DND-41 (cell line): ENCODE results near the gene CEP290.

ENCODE experiments used
- ATAC-seq: fragments of 200-7000 bp; cut with Tn5 transposase; 3 replicates; pipeline ENCODE4 v1.9.1; 2021; ENCODE audit warnings: low read depth; ENCODE audit not compliant: insufficient read depth
- DNase-seq: peaks from one replicate; pipeline ENCODE4 v3.0.0-alpha.2; 2020
- H2AFZ ChIP-seq: 2 replicates; pipeline ENCODE4 v1.6.0; 2012; ENCODE audit warnings: low read depth, low read length
- H3K27ac ChIP-seq: 2 replicates; pipeline ENCODE4 v1.5.1; 2012; ENCODE audit warnings: low read length, inconsistent platforms
- H3K27me3 ChIP-seq: fragments of 200-600 bp; sonication (generic); 2 replicates; pipeline ENCODE4 v1.6.0; 2012; ENCODE audit warnings: low read length, mild to moderate bottlenecking, inconsistent platforms; ENCODE audit not compliant: insufficient read depth, poor library complexity
- H3K36me3 ChIP-seq: 2 replicates; pipeline ENCODE4 v1.5.1; 2012; ENCODE audit warnings: low read length, inconsistent platforms; ENCODE audit not compliant: insufficient read depth
- H3K4me1 ChIP-seq: 2 replicates; pipeline ENCODE4 v1.5.1; 2012; ENCODE audit warnings: mild to moderate bottlenecking, low read length; ENCODE audit not compliant: insufficient read depth
- H3K4me2 ChIP-seq: 2 replicates; pipeline ENCODE4 v1.6.0; 2012; ENCODE audit warnings: mild to moderate bottlenecking, moderate library complexity, low read length, inconsistent platforms; ENCODE audit not compliant: insufficient read depth
- H3K4me3 ChIP-seq, 2 experiments: fragments of 200-600 bp in 1 of 2; shearing (Covaris generic) in 1 of 2; 2 replicates each; pipeline ENCODE4 v1.5.1; 2012 to 2016; ENCODE audit warnings: inconsistent platforms in 2 of 2, low read length in 2 of 2, mild to moderate bottlenecking in 2 of 2, low read depth in 1 of 2, moderate library complexity in 1 of 2
- H3K79me2 ChIP-seq: 2 replicates; pipeline ENCODE4 v1.6.0; 2012; ENCODE audit warnings: low read length, inconsistent platforms; ENCODE audit not compliant: insufficient read depth
- H3K9ac ChIP-seq: 2 replicates; pipeline ENCODE4 v1.6.0; 2012; ENCODE audit warnings: low read depth, mild to moderate bottlenecking, inconsistent platforms, low read length, moderate library complexity
- H3K9me3 ChIP-seq: 2 replicates; pipeline ENCODE4 v1.5.1; 2012; ENCODE audit warnings: low read length, moderate library complexity, mild to moderate bottlenecking, inconsistent platforms; ENCODE audit not compliant: insufficient read depth, severe bottlenecking
- H4K20me1 ChIP-seq: 2 replicates; pipeline ENCODE4 v1.6.0; 2012; ENCODE audit warnings: low read length; ENCODE audit not compliant: insufficient read depth
- EZH2 ChIP-seq: IDR thresholded peaks from 3 replicates; pipeline ENCODE4 v1.6.1; 2012; ENCODE audit warnings: borderline replicate concordance, low read depth, mild to moderate bottlenecking, moderate library complexity, low read length, inconsistent platforms; ENCODE audit not compliant: severe bottlenecking
- TF ChIP-seq, protein P1 (sequence below): IDR thresholded peaks from 2 replicates; pipeline ENCODE4 v1.5.1; 2012; ENCODE audit warnings: borderline replicate concordance, low read length, moderate library complexity, mild to moderate bottlenecking; ENCODE audit not compliant: poor library complexity, severe bottlenecking; ENCODE audit errors: extremely low read depth

CEP290 gene

DNA sequence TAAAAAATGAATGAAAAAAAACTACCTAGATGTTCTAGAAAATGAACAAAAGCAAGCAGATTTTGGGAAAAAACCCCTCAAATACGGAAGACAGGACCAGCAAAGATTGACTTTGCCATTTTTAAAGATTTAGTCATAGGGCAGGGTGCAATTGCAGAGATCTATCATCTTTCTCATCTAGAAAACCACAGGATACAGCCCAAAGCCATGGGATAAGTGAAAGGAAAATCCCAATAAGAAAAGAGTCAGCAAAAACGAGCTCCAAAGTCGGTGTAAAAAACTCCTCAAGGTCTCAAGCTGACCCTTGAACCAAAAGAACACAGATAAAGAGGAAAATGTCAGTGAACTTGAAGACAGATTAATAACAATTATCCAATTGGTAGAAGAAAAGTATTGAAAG lies 28.0 kb downstream of the CEP290 start:
- Histone ChIP-seq H4K20me1 (no peaks in the 10 kb centered on the region), H2AFZ (no peak overlapping the region), H3K27me3 (no peaks in the 10 kb centered on the region), H3K4me1 (no peaks in the 10 kb centered on the region), H3K9ac (no peak overlapping the region), H3K36me3 (peaks cover 69% of the 10 kb centered on the region), H3K4me2 (no peak overlapping the region), H3K79me2 (no peaks in the 10 kb centered on the region), H3K4me3 (no peak overlapping the region), H3K9me3 (no peaks in the 10 kb centered on the region), H3K27ac (no peak overlapping the region)
- DNase-seq (no peak), ATAC-seq (no peak)
- no peak for TF ChIP-seq EZH2
- TF ChIP-seq, protein P1, sequence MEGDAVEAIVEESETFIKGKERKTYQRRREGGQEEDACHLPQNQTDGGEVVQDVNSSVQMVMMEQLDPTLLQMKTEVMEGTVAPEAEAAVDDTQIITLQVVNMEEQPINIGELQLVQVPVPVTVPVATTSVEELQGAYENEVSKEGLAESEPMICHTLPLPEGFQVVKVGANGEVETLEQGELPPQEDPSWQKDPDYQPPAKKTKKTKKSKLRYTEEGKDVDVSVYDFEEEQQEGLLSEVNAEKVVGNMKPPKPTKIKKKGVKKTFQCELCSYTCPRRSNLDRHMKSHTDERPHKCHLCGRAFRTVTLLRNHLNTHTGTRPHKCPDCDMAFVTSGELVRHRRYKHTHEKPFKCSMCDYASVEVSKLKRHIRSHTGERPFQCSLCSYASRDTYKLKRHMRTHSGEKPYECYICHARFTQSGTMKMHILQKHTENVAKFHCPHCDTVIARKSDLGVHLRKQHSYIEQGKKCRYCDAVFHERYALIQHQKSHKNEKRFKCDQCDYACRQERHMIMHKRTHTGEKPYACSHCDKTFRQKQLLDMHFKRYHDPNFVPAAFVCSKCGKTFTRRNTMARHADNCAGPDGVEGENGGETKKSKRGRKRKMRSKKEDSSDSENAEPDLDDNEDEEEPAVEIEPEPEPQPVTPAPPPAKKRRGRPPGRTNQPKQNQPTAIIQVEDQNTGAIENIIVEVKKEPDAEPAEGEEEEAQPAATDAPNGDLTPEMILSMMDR: no peak

GRCh38 chr12:88111074-88111652 lies 30.7 kb downstream of the CEP290 start:
- Histone ChIP-seq H3K4me2 (no peak overlapping the region), H3K4me1 (no peaks in the 10 kb centered on the region), H3K27me3 (no peaks in the 10 kb centered on the region), H3K27ac (no peak overlapping the region), H3K9me3 (no peaks in the 10 kb centered on the region), H2AFZ (no peak overlapping the region), H3K36me3 (peaks cover 61% of the 10 kb centered on the region), H3K9ac (no peak overlapping the region), H3K4me3 (no peak overlapping the region), H3K79me2 (no peaks in the 10 kb centered on the region), H4K20me1 (no peaks in the 10 kb centered on the region)
- TF ChIP-seq, protein P1: peak; percentile 52
- TF ChIP-seq EZH2: no peak
- no peak for ATAC-seq
- no peak for DNase-seq

- Histone ChIP-seq H3K9me3 (no peaks in the 10 kb centered on the region), H3K4me2 (no peak overlapping the region), H3K9ac (no peak overlapping the region), H3K36me3 (peaks cover 55% of the 10 kb centered on the region), H3K79me2 (no peaks in the 10 kb centered on the region), H2AFZ (no peak overlapping the region), H3K27me3 (no peaks in the 10 kb centered on the region), H3K4me3 (no peak overlapping the region), H3K4me1 (no peaks in the 10 kb centered on the region), H3K27ac (no peak overlapping the region), H4K20me1 (no peaks in the 10 kb centered on the region)
- TF ChIP-seq, protein P1: no peak
- no peak for TF ChIP-seq EZH2
- ATAC-seq (no peak), DNase-seq (no peak)
These were observed 33.9 kb downstream of the CEP290 start for GRCh38 chr12:88108021-88108420.

DNA sequence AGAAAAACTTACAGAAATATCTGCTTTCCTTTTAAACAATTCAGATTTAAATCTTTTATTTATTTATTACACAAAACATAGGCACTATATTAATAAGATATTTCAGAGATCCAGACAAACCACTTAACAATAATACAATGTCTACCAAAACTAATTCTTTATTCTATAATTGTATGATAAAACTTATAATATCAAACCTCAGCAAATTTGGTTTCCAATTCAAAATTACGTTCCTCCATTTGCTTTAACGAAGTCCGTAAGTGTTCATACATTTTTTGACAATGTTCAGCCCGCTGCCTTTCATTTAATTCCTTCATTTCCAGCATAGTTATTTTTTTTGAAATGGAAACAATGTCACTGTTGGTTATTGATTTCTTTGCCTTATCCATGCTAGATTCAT lies 48.3 kb downstream of the CEP290 start:
- no peak overlapping the region for H3K9ac ChIP-seq
- DNase-seq (no peak), ATAC-seq (no peak)
- H3K27ac ChIP-seq: no peak overlapping the region
- H3K4me2 ChIP-seq: no peak overlapping the region
- no peaks in the 10 kb centered on the region for H3K9me3 ChIP-seq
- H4K20me1 ChIP-seq: no peaks in the 10 kb centered on the region
- TF ChIP-seq, protein P1: no peak
- H3K27me3 ChIP-seq: no peaks in the 10 kb centered on the region
- H3K36me3 ChIP-seq: peaks cover 38% of the 10 kb centered on the region
- no peaks in the 10 kb centered on the region for H3K4me1 ChIP-seq
- H3K79me2 ChIP-seq: no peaks in the 10 kb centered on the region
- H3K4me3 ChIP-seq: no peak overlapping the region
- no peak overlapping the region for H2AFZ ChIP-seq
